ENCODE results near the gene DCST2. TPM values are rescaled to one million over a fixed set of nuclear protein-coding genes. Genes with fewer than 3 reads are reported as not detected.

DCST2 gene
- total RNA-seq, 2 donors from 2014 or later: not detected

- Histone ChIP-seq H3K36me3 (no peaks in the 10 kb centered on the region), H3K4me3 (peak overlapping the region; percentile 87 to 92), H3K9me3 (no peaks in the 10 kb centered on the region), H3K4me1 (peaks cover 0 to 35% of the 10 kb centered on the region in 2 donors), H3K27me3 (no peaks in the 10 kb centered on the region), H3K27ac (peak overlapping the region; percentile 98 to 99)
- TF ChIP-seq CTCF (IDR thresholded peaks at IDR 0.05): no peak
- DNase-seq (ENCODE audit: low spot score): no peak
Measured at GRCh38 chr1:155000411-155000725, 33.2 kb downstream of the DCST2 start.

- H3K4me1 ChIP-seq: peaks cover 0 to 30% of the 10 kb centered on the region in 2 donors
Measured at GRCh38 chr1:154999571-155000410, 33.8 kb downstream of the DCST2 start.

GRCh38 chr1:154998818-154999570 lies 34.6 kb downstream of the DCST2 start:
- Histone ChIP-seq H3K36me3 (no peaks in the 10 kb centered on the region), H3K27ac (peak overlapping the region; percentile 98 to 99), H3K4me3 (peak overlapping the region; percentile 87 to 92), H3K9me3 (no peaks in the 10 kb centered on the region), H3K4me1 (peaks cover 0 to 22% of the 10 kb centered on the region in 2 donors), H3K27me3 (no peaks in the 10 kb centered on the region)
- TF ChIP-seq CTCF (IDR thresholded peaks at IDR 0.05): peak; percentile 75 to 82
- no peak for DNase-seq (ENCODE audit: low spot score)

More at GRCh38 chr1:154999571-155000410, 33.8 kb downstream of the DCST2 start:
- peak overlapping the region; percentile 87 to 92 for H3K4me3 ChIP-seq
- TF ChIP-seq CTCF (IDR thresholded peaks at IDR 0.05): no peak
- H3K9me3 ChIP-seq: no peaks in the 10 kb centered on the region
- peak overlapping the region; percentile 98 to 99 for H3K27ac ChIP-seq
- no peak for DNase-seq (ENCODE audit: low spot score)
- H3K27me3 ChIP-seq: no peaks in the 10 kb centered on the region
- no peaks in the 10 kb centered on the region for H3K36me3 ChIP-seq

DNA sequence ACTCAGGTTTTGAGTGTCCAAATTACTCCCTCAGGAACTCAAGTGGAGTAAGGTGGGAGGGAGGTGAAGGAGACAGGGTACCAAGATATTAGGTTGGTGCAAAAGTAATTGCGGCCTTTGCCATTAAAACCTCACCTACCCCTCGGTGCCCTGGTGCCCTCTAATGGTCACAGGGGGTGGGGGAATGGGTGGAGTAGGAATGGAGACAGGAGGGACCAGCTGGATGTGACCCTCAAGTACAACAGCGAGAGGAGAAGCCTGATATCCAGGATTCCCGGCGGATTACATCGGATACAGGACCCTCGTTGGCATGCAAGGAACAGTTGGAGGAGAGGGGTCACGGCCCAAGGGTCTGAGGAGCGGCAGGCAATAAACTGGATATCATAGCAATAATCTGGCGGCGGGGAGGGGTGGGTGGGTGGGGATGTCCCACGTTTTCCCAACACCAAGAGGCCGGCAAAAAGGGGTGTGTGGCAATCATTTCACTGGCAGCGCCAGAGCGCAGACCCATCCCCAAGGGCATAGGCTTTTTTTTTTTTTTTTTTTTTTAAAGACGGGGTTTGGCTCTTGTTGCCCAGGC lies 35.3 kb downstream of the DCST2 start:
- H3K36me3 ChIP-seq: no peaks in the 10 kb centered on the region
- peak overlapping the region in 1 of 2 donors; percentile 98 for H3K27ac ChIP-seq
- TF ChIP-seq CTCF (IDR thresholded peaks at IDR 0.05): no peak
- no peak overlapping the region for H3K4me3 ChIP-seq
- H3K9me3 ChIP-seq: no peaks in the 10 kb centered on the region
- peaks cover 0 to 19% of the 10 kb centered on the region in 2 donors for H3K4me1 ChIP-seq
- H3K27me3 ChIP-seq: no peaks in the 10 kb centered on the region
- DNase-seq (ENCODE audit: low spot score): no peak

GRCh38 chr1:154996966-154997701 lies 36.4 kb downstream of the DCST2 start:
- no peaks in the 10 kb centered on the region for H3K27me3 ChIP-seq
- no peak overlapping the region for H3K4me3 ChIP-seq
- H3K36me3 ChIP-seq: no peaks in the 10 kb centered on the region
- TF ChIP-seq CTCF (IDR thresholded peaks at IDR 0.05): no peak
- H3K27ac ChIP-seq: no peak overlapping the region
- H3K9me3 ChIP-seq: no peaks in the 10 kb centered on the region
- no peak for DNase-seq (ENCODE audit: low spot score)
- H3K4me1 ChIP-seq: peaks cover 0 to 19% of the 10 kb centered on the region in 2 donors

Measured in right atrium auricular region (tissue), 2 donors.